Hematopoietic multipotent progenitor cell treated with erythropoietin and hydrocortisone succinate and interleukin-3 and kit ligand, for 15 days (in vitro differentiated cells): ENCODE results near the gene ZDHHC1.
A peak's percentile ranks its signal among the peaks of the same experiment; 100 is the strongest.

Experiments
- DNase-seq: peaks from one replicate; pipeline ENCODE4 v3.0.0-alpha.2; 2015; ENCODE audit warnings: low spot score

The ZDHHC1 gene, protein sequence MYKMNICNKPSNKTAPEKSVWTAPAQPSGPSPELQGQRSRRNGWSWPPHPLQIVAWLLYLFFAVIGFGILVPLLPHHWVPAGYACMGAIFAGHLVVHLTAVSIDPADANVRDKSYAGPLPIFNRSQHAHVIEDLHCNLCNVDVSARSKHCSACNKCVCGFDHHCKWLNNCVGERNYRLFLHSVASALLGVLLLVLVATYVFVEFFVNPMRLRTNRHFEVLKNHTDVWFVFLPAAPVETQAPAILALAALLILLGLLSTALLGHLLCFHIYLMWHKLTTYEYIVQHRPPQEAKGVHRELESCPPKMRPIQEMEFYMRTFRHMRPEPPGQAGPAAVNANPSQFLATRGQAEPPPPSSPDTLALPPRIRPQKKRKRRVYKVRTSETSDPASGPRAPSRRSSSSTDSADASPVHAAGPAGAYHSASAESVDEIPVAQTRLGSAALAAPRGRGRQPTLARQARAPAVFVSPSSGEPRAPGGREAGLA

DNA sequence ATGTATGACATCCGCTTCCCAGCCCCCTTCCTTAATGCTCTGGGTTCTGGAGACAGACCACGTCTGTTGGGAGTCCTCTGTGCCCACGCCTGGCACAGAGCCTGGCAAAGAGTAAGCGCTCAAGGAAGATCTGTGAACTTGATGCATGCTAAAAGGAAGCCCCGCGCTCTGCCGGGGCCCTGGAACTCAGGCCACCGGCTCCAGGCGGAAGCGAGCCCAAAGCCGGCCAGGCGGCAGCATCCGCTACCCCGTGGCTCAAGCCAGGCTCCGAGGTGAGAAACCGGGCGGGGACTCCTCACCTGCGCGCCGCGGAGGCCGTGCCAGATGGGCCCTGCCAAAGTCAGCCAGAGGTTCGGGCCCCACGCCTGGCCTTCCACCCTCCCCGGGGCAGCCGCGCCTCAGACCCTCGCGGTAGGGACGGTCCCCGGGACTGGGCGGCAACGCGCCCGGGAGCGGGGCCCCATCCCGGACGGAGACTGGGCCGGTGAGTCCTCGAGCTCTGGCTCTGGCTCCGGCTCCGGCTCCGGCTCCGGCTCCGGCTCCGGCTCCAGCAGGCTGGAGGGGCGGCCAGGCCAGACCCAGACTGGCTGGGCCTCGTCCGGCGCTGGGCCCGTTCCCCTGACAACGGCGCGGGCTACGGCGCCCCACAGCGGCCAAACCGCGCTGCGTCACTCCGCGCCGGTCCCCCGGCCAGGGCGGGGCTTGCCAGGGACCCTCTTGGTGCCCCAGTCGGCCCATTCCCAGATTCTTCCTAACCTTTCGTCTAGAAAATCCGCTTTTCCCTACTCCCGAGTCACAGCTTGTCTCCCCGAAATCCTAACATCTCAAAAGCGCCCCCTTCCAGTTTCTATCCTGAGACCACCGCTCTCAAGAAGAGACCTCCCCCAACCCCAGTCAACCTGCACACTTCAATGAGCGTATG, at the start of gene ZDHHC1:
Gene ZDHHC1 (minus strand): TSS at position 606 of the 922 bp plus-strand sequence. CDS start 8,702 bp downstream, outside the sequence.
- no peak for DNase-seq

DNA sequence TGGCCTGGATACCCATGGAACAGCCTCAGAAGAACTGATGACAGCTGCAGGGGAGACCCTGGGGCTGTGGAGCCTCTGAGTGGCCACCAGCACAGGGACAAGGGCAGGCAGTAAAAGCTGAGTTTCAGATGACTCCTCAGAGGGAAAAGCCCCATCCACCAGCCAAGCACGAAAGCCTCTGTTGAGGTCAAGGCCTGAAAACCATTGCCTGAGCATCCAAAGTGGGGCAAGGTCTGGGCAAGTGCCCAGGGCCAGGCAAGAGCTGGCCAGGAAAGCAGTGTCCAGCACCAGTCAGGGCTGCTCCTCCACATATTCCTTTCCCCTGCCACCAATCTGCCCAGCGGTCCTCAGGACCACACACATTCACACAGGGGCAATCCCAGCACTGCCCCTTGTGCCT, 48.3 kb upstream of the ZDHHC1 start:
- DNase-seq = no peak

DNA sequence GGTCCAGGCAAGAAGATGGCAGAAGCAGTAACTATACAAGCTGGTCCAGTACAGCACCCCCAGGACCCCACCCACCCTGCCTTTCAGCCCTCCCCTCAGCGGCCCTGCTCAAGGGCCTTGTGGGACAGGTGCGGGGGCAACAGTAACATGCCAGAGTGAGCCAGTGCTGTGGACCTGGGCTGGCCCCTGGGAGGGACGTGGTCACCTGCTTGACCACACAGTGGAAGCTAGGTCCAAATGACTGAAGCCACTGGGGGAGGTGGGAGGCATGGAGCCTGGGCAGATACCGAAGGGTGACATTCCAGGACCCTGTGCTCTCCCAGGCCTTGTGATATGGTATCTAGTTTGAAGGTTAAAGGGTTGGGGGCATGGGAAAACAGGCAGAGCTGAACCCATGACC, 47.4 kb upstream of the ZDHHC1 start:
- DNase-seq = no peak

DNA sequence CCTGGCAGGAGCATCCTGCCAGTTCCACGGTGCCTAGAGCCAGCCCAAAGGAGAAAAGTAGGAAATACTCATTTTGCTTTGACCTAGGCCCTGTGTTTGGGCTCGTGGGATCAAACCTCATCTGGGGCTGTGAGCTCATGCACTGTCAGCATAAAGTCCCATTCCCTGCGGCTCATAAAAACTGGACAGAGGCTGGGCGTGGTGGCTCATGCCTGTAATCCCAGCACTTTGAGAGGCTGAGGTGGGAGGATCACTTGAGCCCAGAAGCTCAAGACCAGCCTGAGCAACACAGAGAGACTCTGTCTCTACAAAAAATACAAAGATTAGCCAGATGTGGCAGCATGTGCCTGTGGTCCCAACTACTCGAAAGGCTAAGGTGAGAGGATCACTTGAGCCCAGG, 46.8 kb upstream of the ZDHHC1 start:
- no peak for DNase-seq

DNA sequence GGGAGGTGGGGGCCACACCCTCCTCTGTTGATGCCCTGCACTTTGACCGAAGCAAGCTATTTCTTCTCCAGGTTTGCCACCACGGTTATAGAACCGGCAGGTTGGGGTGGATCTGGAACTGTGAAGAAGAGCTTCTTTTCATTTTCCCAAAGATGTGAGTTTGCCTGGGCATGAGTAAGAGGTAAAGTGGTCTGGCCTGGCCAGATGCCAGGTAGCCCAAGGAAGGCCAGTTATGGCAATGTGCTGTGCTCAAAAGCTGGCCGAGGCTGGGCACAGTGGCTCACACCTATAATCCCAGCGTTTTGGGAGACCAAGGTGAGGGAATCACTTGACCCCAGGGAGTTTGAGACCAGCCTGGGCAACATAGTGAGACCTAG, 46.0 kb upstream of the ZDHHC1 start:
- DNase-seq = peak; percentile 43

DNA sequence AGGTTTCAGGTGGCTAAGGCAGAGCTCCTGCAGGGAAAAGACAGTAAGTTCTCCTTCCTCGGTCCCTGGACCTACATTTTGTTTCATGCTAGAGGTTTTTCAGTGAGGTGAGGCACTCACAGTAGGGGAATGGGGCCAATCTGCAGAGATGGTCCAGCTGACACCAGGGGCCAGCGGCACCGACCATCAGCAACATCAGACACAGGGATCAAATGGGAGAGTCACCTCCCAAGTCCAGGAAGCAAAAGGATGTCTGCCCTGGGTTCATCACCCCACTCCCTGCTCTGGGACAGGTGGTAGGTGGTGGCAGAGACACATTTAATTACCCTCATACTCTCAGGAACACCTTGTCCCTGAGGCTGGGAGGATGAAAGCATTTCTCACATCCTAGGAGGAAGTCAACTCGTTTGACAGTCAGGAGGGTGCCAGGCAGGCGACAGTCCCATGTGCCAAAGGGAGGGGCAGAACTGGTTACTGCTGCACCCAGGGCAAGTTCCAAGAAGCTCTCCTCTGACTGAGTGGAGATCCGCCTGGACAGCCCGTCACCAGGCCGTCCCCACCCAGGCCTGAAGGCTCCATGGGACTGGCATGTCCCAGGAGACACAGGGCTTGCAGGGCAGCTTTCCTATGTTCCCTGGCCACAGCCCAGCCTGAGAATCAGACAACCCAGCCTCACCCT, 45.5 kb upstream of the ZDHHC1 start:
- no peak for DNase-seq

DNA sequence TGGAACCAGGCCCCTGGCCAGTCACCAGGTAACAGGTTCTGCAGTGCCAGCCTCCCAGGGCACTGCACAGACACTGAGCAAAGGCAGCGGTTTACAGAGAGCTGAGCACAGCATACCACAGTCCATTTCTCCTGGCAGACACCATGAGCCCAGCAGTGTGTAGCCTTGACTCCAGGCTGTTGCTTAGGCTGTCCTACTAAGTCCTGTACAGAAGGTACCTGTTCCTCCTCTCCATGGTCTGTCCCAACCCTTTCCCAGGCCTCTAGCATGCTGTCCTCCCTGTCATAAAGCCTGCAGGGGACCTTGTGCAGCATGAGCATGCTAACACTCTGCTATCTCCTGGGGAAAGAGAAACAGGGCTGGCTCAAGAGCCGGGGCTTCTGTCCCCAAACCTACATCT, 44.7 kb upstream of the ZDHHC1 start:
- DNase-seq = no peak

DNA sequence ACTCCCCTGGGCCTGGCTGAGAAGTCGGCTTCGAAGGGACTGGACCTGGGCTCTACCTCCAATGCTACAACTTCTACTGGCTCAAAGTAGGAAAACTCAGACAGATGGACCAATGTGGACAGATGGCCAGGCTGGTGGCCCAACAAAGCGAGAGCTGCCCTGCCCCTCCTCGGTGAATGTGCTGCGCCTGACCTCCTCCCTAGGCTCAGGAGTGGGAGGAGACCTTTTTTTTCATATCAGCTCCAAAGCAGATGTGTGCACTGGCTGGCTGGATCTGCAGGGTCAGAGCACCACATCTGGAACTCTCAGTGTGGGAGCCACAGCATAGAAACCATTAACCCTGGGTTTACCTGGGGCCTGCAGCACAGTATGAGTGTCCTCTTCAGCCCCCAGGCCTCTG, 43.9 kb upstream of the ZDHHC1 start:
- DNase-seq = peak; percentile 86

DNA sequence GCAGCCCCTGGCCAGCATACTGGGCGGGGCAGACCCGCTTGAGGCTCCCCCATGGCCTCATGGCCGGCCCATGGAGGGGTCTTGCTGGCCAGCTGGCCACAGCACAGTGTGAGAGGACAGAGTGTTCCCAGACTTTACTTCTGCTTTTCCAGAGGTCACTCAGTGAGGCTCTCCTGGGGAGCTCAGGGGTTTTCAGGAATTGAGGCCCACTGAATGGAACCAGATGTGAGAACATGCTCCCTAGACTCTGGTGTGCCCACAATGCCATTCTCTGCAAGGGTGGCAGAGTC, 43.5 kb upstream of the ZDHHC1 start:
- no peak for DNase-seq

DNA sequence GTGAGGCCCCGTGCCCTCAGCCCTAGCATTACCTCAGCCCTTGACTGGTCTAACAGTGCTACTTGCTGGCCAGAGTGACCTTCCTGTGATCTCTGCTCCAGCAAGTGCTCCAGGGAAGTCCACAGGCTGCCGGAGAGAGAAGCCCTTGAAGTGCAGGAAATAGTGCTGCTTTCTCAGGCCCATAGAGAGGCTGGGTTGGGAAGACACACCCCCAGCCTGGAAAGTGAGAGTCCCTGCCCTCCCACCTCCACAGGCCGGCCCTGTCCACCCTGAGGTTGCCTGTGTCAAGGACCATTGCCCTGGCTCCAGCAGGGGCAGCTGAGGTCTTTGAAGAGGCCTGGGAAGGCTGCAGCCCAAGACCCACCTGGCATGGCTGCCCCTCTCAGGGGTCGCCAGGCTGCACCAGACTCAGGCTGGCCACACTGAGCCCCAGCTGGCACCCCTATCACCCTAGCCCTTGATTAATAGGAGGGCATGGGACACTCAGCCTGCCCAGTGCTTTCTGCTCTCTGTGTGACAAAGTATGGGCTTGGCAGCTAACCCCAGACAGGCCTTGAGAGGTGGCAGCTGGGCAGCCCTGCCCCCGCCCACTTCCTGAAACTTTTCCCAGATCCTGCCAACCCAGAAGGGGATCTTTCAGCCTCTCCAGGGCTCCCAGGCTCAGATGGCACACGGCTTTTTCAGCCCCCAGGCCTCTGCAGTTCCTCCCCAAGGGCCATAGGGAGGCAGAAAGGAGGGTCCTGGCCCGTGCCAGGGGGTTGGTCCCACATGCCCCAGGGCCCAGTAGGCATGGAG, 43.0 kb upstream of the ZDHHC1 start:
- DNase-seq = no peak

DNA sequence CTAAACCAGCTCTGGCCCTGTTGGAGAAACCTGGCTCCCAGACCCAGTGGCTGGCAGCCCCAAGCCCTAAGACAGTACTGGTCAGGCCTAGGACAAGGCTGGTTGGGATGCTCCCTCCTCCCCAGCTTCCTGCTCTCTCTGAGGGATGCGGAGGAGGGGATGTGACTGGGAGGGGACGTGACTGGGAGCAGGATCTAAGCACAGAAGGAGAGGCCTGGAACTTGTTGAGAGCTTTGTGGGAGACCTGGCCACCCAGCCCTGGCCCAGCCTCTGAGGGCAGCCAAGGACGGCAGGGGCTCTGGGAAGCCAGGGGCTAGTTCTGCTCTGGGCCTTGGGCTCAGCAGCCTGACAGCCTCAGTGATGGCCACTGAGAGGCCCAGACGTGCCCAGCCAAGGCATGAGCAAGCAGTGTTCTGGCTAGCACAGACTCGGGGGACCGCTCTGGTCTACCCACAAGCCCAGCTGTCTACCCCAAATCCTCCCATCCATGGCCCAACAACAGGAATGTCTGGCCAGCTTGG, 41.9 kb upstream of the ZDHHC1 start:
- no peak for DNase-seq

DNA sequence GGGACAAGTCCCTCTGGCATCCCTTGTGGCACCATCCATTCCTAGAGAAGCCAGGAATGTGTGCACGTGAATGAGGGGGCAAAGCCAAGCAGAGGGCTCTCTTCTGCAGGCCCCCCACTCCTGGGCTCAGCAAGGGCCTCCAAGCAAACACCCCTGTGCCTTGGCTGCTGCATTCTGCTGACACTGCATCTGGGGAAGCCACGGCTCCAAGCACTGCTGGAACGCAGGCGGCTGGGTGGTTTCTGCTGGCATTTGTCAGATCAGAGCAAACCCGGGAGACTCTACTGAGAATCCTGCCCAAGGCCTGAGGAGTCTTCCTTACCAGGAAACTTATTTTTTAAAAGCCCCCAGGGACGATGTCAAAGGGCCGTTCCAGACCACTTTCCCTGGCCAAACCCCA, 41.3 kb upstream of the ZDHHC1 start:
- DNase-seq = no peak

DNA sequence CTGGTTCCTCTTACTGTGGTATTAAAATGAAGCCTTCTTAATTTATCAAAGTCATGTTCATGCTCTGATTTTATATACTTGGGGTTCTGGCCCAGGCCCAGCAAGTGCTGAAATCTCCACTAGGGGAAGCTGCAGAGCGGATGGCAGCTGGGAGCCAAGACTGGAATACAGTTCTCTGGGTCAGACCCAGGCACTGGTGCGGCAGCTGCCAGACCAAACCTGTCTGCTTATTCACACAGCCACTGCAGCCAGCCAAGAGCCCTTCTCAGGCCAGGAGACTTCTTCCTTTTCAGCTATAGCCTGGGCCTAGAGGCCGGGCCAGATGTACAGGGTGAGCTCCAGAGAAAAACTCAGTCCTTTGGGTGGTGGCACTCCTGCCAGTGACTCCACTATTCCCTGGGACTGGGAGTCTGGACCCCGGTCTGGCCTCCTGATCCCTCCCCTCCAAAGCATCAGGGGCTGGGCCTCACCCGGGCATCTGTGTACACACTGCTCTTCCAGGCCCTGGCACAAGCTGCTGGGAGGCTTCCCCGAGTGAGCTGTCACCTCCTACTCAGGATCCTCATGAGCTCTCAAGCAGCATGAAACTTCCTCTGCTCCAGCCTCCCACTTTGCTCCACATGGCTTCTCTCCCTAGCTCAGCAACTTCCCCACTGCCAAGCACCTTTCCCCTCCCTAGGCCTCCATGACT, 40.3 kb upstream of the ZDHHC1 start:
- DNase-seq = peak; percentile 45

DNA sequence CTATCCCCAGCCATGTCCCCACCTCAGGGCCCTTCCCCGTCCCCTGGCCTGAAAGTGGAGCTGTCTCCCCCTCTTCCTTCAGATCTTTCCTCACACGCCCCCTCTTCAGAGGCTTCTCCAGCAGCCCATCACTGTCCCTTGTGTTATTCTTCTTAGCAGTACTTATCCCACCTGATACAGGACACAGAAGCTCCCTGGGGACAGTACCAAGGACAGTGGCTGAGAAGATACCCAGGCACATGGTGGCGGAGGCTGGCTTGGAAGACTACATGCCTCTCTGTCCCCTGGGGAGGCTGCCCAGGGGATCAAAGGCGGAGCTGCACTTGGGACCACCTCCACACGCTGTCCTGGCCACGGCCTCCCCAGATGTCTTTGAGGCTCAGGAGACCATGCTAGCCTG, 38.6 kb upstream of the ZDHHC1 start:
- DNase-seq = no peak

DNA sequence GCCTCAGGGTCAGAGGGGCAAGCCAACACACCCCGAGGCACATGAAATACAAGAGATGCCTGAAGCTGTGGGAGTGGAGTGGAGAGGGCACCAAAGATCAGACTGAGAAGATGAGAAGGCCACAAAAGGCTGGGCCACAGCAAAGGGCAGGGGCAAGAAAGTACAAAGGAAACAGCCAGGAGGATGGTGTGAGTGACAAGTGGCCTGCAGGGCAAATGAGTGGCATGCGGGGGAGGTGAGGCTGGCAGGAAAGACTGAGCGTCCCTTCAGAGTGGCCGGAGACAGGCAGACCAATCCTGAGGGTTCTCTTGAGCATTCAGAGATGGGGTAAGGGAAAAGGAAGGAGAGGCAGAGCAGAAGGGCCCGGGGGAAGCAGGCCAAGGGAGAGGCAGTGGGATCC, 37.8 kb upstream of the ZDHHC1 start:
- DNase-seq = no peak

DNA sequence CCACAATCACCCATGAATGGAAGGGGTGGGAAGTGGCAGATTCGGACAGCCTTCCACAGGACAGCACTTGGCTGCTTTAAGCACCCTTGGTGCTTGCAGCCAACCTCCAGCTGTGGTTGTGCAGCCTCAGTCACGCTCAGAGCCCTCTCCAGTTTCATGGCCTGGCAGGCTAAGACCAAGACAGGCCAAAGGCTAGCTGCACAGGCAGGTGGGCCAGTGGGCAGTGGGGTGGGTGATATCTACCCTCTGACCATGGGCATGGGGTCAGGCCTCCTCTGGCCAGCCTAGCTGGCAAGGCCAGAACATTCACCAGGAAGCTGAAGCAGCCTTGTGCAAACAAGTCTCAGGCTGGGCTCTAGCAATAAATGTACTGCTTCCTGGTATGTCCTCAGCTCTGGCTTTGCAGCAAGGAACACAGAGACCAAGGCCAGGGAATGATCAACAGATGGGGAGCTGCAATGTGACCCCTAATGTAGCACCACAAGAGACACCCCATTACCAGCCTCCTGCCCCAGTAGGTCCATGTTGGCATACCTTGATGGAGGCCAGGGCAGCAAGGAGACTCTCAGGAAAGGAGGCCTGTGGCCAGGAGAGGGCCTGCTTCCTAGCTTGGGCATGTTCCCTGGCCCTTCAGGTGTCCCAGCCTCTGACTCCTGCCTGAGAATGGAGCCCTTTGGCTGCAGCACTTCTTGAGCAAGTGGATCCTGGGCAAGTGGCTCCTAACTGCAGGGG, 35.6 kb upstream of the ZDHHC1 start:
- DNase-seq = no peak

DNA sequence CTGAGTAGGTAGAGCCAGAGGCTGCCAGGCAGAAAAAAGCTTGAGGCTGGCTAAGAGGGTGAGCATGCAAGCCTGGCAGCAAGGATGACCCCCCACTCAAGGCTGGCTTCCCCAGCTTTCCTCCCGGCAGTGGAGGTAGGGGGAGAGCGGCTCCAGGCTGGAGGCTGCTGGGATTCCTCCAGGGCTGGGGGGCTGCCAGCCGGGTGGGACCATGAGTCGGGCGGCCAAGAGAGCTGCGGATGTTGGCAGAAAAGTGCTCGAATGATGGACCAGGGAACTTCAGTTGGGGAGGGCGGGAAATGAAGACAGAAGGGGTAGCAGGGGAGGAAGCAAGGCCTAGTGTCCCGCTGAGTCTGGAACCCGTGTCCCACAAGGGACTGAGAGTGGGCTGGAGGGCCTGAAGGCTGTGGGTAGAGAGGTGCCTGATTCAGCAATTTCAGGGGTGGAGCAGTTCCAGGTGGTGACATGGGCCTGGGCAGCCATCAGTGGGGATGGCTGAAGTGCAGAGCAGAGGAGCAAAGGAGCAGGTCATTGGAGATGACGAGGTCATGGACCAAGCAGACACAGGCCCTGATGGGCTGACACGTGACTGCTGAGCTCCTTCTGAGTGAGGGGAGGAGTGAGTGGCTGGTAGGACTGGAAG, 34.9 kb upstream of the ZDHHC1 start:
- no peak for DNase-seq

DNA sequence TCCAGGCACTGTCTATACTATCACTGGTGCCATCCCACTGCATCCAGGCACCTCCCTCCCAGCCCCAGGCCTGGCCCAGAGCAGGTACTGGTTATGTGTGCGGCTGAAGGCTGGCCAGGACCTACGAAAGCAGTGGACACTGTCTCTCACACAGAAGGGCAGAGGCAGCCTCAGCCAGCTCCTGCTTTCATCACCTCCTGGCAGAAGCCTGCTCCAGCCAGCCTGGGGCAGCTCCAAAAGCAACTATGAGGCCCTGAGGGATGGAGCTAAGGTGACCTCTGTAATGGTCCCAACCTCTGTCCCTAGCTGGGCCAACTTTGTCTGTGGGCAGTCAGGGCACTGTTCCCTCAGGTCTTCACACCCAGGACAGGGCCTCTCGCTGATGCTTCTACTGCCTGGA, 33.5 kb upstream of the ZDHHC1 start:
- no peak for DNase-seq

DNA sequence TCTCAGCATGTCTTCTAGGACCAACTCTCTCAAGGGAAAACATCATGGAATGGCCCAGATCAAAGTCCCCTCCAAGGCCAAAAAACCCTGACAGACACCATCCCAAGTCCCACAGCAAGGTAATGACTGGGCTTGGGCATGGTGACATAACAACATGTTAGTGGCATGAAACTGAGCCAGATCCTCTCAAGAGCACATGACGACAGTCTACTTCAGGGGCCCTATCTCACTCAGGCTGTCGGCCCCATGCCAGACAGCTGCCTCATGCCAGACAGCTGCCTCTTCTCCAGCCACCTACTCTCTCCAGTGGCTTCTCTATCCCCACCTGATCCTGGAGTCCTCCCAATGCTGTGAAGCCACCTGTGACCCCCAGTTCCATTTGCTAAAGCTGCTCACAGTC, 33.1 kb upstream of the ZDHHC1 start:
- peak; percentile 75 for DNase-seq

DNA sequence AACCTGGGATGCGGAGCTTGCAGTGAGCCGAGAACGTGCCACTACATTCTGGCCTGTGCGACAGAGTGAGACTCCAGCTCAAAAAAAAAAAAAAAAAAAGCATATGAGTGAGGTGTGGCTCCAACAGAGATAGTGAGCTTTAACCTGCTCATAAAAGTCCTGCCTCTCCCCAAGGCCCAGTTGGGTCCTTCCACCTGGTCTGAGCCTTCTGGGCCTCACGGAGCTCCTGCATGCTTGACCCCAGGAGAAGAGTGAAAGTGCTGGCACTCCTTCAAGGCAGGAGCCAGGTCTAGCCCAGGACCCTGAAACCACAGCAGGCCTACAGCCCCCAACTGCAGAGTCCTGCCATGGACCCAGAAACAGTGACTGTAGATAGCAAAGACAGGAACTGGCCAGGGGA, 32.3 kb upstream of the ZDHHC1 start:
- DNase-seq = no peak
